GM13976 (cell line): ENCODE measurements around the gene ATG10.
"Not testable (repeated sequence)": the region's sequence is repeated elsewhere in the genome, so short reads cannot be mapped to it uniquely, and the experiment has no call there.

Experiments used
- DNase-seq: peaks from one replicate; pipeline ENCODE4 v3.0.0; 2012; ENCODE audit warnings: low spot score
- in situ Hi-C: fragments of 300-500 bp; cut with MboI; formaldehyde crosslinking; loops from one replicate; pipeline ENCODE4 v1.12.0; 2022; ENCODE audit warnings: low sequenced_read_pairs, mixed read lengths, inconsistent platforms; ENCODE audit not compliant: unreplicated experiment
- TF ChIP-seq, protein P1 (sequence below): IDR thresholded peaks from 2 replicates; pipeline ENCODE4 v1.5.1; 2012; ENCODE audit warnings: borderline replicate concordance, mild to moderate bottlenecking; ENCODE audit not compliant: insufficient read depth; ENCODE audit errors: extremely low read depth, missing control alignments, control extremely low read depth

Gene ATG10

DNA sequence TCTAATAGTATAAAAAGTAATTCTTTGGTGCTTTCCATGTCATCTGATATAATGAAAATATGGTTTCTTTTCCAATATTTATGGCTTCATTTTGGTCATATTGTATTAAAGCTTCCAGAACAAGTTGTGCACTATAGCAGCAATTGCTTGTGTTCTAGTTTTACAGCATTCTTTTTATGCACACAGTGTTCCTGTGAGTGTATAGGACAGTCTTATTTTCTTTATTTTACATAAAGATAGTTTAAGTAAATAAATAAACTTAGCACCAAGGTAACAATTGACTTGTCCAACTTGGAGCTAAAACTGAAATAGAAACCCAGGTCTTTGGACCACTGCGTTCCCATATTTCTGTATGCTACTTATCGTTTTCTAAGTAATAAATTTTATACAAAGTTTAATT lies 38.9 kb downstream of the ATG10 start:
- TF ChIP-seq, protein P1, sequence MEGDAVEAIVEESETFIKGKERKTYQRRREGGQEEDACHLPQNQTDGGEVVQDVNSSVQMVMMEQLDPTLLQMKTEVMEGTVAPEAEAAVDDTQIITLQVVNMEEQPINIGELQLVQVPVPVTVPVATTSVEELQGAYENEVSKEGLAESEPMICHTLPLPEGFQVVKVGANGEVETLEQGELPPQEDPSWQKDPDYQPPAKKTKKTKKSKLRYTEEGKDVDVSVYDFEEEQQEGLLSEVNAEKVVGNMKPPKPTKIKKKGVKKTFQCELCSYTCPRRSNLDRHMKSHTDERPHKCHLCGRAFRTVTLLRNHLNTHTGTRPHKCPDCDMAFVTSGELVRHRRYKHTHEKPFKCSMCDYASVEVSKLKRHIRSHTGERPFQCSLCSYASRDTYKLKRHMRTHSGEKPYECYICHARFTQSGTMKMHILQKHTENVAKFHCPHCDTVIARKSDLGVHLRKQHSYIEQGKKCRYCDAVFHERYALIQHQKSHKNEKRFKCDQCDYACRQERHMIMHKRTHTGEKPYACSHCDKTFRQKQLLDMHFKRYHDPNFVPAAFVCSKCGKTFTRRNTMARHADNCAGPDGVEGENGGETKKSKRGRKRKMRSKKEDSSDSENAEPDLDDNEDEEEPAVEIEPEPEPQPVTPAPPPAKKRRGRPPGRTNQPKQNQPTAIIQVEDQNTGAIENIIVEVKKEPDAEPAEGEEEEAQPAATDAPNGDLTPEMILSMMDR = no peak
- in situ Hi-C loops = no loop called here
- DNase-seq = no peak

DNA sequence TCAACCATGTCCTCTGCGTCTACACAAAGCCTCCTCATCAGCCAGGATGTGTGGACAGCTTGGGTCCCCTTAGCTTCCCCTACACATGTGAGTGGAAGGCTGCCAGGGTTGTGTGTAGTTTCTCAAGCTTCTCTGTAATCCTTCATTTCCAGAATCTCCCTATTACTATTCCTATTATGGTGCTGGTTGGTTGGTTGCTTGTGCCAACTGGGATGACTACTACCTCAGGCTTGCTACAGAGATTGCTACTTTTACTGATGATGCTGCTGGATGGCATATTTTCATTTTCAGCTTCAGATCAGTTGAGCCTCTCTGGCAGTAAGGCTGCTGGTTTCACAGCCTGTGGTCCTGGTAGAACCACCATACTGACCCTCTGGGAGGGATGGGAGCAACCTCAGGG lies 39.9 kb downstream of the ATG10 start:
- in situ Hi-C loops = no loop called here
- TF ChIP-seq, protein P1 = no peak
- no peak for DNase-seq

DNA sequence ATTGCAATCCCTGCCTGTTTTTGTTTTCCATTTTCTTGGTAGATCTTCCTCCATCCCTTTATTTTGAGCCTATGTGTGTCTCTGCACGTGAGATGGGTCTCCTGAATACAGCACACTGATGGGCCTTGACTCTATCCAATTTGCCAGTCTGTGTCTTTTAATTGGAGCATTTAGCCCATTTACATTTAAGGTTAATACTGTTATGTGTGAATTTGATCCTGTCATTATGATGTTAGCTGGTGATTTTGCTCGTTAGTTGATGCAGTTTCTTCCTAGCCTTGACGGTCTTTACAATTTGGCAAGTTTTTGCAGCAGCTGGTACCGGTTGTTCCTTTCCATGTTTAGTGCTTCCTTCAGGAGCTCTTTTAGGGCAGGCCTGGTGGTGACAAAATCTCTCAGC lies 42.8 kb downstream of the ATG10 start:
- DNase-seq, in situ Hi-C loops: not testable (repeated sequence)

DNA sequence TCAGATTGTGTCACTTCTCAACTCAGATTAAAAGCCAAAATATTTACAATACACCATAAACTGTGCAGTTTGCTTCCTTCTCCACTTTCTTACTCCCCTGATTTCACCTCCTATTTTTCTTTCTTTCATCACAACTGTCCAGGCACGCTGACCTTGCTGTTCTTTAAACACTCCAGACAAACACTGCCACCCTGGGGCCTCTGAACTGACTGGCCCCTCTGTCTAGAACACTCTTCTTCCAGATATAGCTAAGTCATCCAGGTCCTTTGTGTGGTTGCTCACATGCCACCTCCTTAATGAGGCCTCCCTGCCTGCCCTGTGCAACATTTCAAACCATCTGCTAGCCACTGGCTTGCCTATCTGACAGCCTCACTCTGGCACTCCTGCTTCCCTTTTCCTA lies 46.6 kb downstream of the ATG10 start:
- TF ChIP-seq, protein P1 = no peak
- in situ Hi-C loops = no loop called here
- DNase-seq = no peak

DNA sequence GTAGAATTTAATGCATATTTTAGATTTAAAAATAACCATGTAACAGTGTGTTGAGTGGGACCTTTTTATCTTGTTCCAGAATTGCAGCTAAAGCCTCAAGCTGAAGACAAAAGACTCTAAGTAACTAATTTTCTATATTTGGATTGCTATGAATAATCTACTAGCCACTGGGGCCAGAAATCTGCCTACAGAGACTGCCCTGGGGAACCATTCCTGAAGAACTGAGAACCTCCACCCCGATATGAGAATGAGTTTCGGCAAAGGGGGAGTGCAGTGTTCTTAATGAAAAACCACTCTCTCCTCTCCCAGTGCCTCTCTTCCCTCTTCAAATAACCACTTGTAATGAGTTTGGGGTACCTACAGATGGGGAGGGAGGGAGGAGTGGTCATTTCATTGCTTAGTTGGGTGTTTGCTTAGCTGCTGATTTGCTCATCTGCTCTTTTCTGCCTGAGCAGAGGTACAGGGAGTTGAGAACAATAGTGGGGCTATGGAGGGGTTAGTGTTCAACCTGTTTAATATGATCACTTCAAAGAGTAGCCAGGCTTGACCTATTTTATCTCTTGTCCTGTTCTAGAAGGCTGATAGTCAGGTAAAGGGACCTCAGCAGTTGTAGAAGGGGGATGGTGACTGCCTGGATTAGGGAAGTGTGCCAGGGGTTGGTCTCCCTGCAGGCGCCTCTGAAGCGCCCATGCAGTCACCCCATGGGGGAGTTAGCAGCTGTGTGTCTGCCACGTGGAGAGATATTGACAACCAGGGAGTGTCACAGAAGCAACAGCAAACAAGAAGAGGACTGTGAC lies 47.7 kb downstream of the ATG10 start:
- no peak for DNase-seq
- TF ChIP-seq, protein P1 = no peak
- in situ Hi-C loops = no loop called here

DNA sequence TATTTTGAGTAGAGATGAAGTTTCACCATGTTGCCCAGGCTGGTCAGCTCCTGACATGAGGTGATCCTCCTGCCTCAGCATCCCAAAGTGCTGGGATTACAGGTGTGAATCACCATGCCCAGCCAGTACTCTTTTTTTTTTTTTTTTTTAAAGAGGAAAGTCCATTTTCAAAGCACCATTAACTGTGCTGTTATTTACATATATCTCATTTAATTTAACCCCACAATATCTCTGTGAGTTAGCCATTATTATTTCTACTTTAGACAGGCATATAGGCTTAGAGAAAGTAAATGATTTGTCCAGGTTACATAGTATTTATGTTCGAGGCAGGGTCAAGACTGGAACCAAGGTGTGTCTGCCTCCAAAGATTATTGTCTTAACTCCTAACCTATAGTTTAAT lies 50.7 kb downstream of the ATG10 start:
- in situ Hi-C loops = no loop called here
- no peak for DNase-seq
- TF ChIP-seq, protein P1 = no peak

DNA sequence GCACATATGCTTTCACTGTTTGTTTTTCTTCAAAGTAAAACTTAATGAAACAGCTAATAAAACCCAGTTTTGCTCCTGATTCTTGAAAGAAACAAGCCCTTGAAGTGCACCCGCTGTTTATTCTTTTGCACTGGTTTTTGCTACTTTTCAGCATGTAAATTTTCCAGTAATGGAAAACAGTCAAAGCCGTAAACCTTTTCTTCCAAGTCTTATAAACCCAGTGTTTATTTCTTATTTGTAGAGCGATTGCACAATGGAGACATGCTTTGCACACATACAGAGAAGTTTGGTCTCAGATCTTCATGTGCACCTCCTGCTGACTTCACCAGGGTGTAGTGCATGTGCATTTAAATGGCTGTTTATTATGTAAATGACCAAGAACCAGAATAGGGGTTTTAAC lies 51.8 kb downstream of the ATG10 start:
- TF ChIP-seq, protein P1 = no peak
- DNase-seq = no peak
- in situ Hi-C loops = no loop called here
